Measurements from ENCODE around the gene MAPRE3. TPM values are rescaled to one million over a fixed set of nuclear protein-coding genes. Genes with fewer than 3 reads are reported as not detected.

Gene MAPRE3
- total and polyA plus RNA-seq, 10 donors, result 5.2 to 17.9 (median 11.9) TPM

GRCh38 chr2:26971911-26972786, 1.7 kb downstream of the MAPRE3 start:
- Histone ChIP-seq H3K9me3 (no peaks in the 10 kb centered on the region), H3K27ac (no peak overlapping the region), H3K4me1 (peaks cover 3 to 32% (median 17%) of the 10 kb centered on the region in 6 donors), H3K36me3 (no peaks in the 10 kb centered on the region), H3K27me3 (replicated peaks in 1 of 7) (peaks cover 0 to 21% (median 0%) of the 10 kb centered on the region in 7 donors), H3K4me3 (peak overlapping the region in 2 of 8 donors; percentile 94 to 97)
- WGBS, 5 donors, result 80 to 96% (median 88%) methylated on average over 9 of the region's 9 CpGs
- no peak for DNase-seq
- TF ChIP-seq POLR2A (IDR thresholded peaks at IDR 0.05) (no peak), CTCF (IDR thresholded peaks at IDR 0.05 in 8 of 11, conservative IDR thresholded peaks at IDR 0.05 in 3 of 11) (no peak), POLR2AphosphoS5 (IDR thresholded peaks at IDR 0.05) (no peak)
- intact Hi-C loops (cut with DNase I; ENCODE audit: low total_unique reads), result no loop called here

- Histone ChIP-seq H3K36me3 (no peaks in the 10 kb centered on the region), H3K27ac (no peak overlapping the region), H3K4me1 (peaks cover 3 to 32% (median 17%) of the 10 kb centered on the region in 6 donors), H3K9me3 (no peaks in the 10 kb centered on the region), H3K4me3 (no peak overlapping the region), H3K27me3 (replicated peaks in 1 of 7) (peaks cover 0 to 2% (median 0%) of the 10 kb centered on the region in 7 donors)
- WGBS, 5 donors, result 88 to 92% (median 89%) methylated on average over 5 of the region's 5 CpGs
- DNase-seq, result no peak
- intact Hi-C loops (cut with DNase I; ENCODE audit: low total_unique reads), result no loop called here
- no peak for TF ChIP-seq POLR2A (IDR thresholded peaks at IDR 0.05)
- no peak for TF ChIP-seq POLR2AphosphoS5 (IDR thresholded peaks at IDR 0.05)
- no peak for TF ChIP-seq CTCF (IDR thresholded peaks at IDR 0.05 in 8 of 11, conservative IDR thresholded peaks at IDR 0.05 in 3 of 11)
Observed at GRCh38 chr2:26974352-26974751, 3.9 kb downstream of the MAPRE3 start.

- TF ChIP-seq CTCF (IDR thresholded peaks at IDR 0.05 in 8 of 11, conservative IDR thresholded peaks at IDR 0.05 in 3 of 11) (no peak), POLR2AphosphoS5 (IDR thresholded peaks at IDR 0.05) (no peak), POLR2A (IDR thresholded peaks at IDR 0.05) (no peak)
- Histone ChIP-seq H3K4me3 (no peak overlapping the region), H3K36me3 (no peaks in the 10 kb centered on the region), H3K27ac (no peak overlapping the region), H3K4me1 (peaks cover under 1 to 26% (median 12%) of the 10 kb centered on the region in 6 donors), H3K9me3 (no peaks in the 10 kb centered on the region), H3K27me3 (replicated peaks in 1 of 7) (no peaks in the 10 kb centered on the region)
- intact Hi-C loops (cut with DNase I; ENCODE audit: low total_unique reads), result no loop called here
- WGBS, 5 donors, result 19 to 46% (median 21%) methylated on average over 2 of the region's 2 CpGs
- DNase-seq, result no peak
Observed at GRCh38 chr2:26975102-26975501, 4.7 kb downstream of the MAPRE3 start.

GRCh38 chr2:26975656-26976055, 5.2 kb downstream of the MAPRE3 start:
- 50 to 76% (median 63%) methylated on average over 1 of the region's 1 CpG for WGBS, 5 donors

More at GRCh38 chr2:26975656-26976055, 5.2 kb downstream of the MAPRE3 start:
- H3K27me3 ChIP-seq (replicated peaks in 1 of 7), result no peaks in the 10 kb centered on the region
- intact Hi-C loops (cut with DNase I; ENCODE audit: low total_unique reads), result no loop called here
- H3K36me3 ChIP-seq, result no peaks in the 10 kb centered on the region
- H3K4me3 ChIP-seq, result no peak overlapping the region
- DNase-seq, result no peak
- peaks cover 0 to 23% (median 11%) of the 10 kb centered on the region in 6 donors for H3K4me1 ChIP-seq
- H3K9me3 ChIP-seq, result no peaks in the 10 kb centered on the region
- H3K27ac ChIP-seq, result no peak overlapping the region
- TF ChIP-seq CTCF (IDR thresholded peaks at IDR 0.05 in 8 of 11, conservative IDR thresholded peaks at IDR 0.05 in 3 of 11), result no peak
- TF ChIP-seq POLR2AphosphoS5 (IDR thresholded peaks at IDR 0.05), result no peak
- TF ChIP-seq POLR2A (IDR thresholded peaks at IDR 0.05), result no peak
